ENCODE measurements around the gene ZNF256.

DNA sequence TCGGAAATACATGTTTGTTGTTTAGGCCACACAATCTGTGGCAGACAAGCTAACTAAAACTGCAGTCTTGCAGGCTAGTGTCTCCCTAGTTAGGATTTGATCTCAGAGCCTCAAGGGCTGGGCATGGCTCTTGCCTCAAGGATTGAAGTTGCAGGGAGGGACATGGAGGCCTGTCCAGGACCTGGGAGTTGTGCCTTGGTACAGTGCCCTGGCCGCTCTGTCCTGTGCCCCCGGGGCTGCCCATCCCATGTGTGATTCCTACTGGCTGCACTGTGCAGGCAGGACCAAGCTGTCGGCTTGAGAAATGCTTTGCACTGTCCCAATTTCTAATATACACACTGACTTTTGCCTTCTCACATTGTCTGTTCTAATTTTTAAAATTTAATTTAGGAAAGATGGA, 7.5 kb upstream of the ZNF256 start:
- TF ChIP-seq, protein P1, sequence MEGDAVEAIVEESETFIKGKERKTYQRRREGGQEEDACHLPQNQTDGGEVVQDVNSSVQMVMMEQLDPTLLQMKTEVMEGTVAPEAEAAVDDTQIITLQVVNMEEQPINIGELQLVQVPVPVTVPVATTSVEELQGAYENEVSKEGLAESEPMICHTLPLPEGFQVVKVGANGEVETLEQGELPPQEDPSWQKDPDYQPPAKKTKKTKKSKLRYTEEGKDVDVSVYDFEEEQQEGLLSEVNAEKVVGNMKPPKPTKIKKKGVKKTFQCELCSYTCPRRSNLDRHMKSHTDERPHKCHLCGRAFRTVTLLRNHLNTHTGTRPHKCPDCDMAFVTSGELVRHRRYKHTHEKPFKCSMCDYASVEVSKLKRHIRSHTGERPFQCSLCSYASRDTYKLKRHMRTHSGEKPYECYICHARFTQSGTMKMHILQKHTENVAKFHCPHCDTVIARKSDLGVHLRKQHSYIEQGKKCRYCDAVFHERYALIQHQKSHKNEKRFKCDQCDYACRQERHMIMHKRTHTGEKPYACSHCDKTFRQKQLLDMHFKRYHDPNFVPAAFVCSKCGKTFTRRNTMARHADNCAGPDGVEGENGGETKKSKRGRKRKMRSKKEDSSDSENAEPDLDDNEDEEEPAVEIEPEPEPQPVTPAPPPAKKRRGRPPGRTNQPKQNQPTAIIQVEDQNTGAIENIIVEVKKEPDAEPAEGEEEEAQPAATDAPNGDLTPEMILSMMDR (IDR thresholded peaks at IDR 0.05), result no peak
- no peak for TF ChIP-seq POLR2A (IDR thresholded peaks at IDR 0.05)
- no peak for TF ChIP-seq POLR2AphosphoS5 (IDR thresholded peaks at IDR 0.05; ENCODE audit: insufficient read depth in 1 of 2, low read depth in 1 of 2)
